GM18870 (cell line): ENCODE measurements around the gene RBM39.
"Not testable (repeated sequence)": the region's sequence is repeated elsewhere in the genome, so short reads cannot be mapped to it uniquely, and the experiment has no call there.

Experiments used
- ATAC-seq: cut with Tn5 transposase; IDR thresholded peaks from one replicate; pipeline ENCODE4 v1.9.1; 2021; ENCODE audit warnings: moderate library complexity; ENCODE audit not compliant: unreplicated experiment

Gene RBM39

GRCh38 chr20:35729283-35729807, 12.7 kb downstream of the RBM39 start:
- ATAC-seq = no peak

- ATAC-seq = no peak
Observed at GRCh38 chr20:35726842-35727711, 15.0 kb downstream of the RBM39 start.

GRCh38 chr20:35724321-35725230, 17.5 kb downstream of the RBM39 start:
- no peak for ATAC-seq

- not testable (repeated sequence) for ATAC-seq
Observed at GRCh38 chr20:35723652-35724320, 18.3 kb downstream of the RBM39 start.

- not testable (repeated sequence) for ATAC-seq
Observed at GRCh38 chr20:35723275-35723639, 18.8 kb downstream of the RBM39 start.

GRCh38 chr20:35721621-35722020, 20.4 kb downstream of the RBM39 start:
- no peak for ATAC-seq

- no peak for ATAC-seq
Observed at GRCh38 chr20:35721219-35721618, 20.8 kb downstream of the RBM39 start.

- no peak for ATAC-seq
Observed at GRCh38 chr20:35720165-35721123, 21.6 kb downstream of the RBM39 start.

- no peak for ATAC-seq
Observed at GRCh38 chr20:35719717-35720116, 22.3 kb downstream of the RBM39 start.

- ATAC-seq = no peak
Observed at GRCh38 chr20:35718972-35719635, 23.0 kb downstream of the RBM39 start.

GRCh38 chr20:35718321-35718720, 23.7 kb downstream of the RBM39 start:
- not testable (repeated sequence) for ATAC-seq

- ATAC-seq = no peak
Observed at GRCh38 chr20:35716330-35716729, 25.7 kb downstream of the RBM39 start.

- no peak for ATAC-seq
Observed at GRCh38 chr20:35715652-35716051, 26.4 kb downstream of the RBM39 start.

- no peak for ATAC-seq
Observed at GRCh38 chr20:35714127-35714526, 27.9 kb downstream of the RBM39 start.

- ATAC-seq = not testable (repeated sequence)
Observed at GRCh38 chr20:35713120-35713519, 28.9 kb downstream of the RBM39 start.

- no peak for ATAC-seq
Observed at GRCh38 chr20:35711588-35712209, 30.4 kb downstream of the RBM39 start.

GRCh38 chr20:35710884-35711587, 31.0 kb downstream of the RBM39 start:
- no peak for ATAC-seq

- ATAC-seq = no peak
Observed at GRCh38 chr20:35710039-35710438, 32.0 kb downstream of the RBM39 start.
